SU-DHL-6 (cell line): Measurements from ENCODE around the gene TBC1D19.
"Not testable (repeated sequence)": the region's sequence is repeated elsewhere in the genome, so short reads cannot be mapped to it uniquely, and the experiment has no call there.

ENCODE experiments used
- H2AFZ ChIP-seq: fragments of 200-600 bp; sonication (generic); 2 replicates; pipeline ENCODE4 v1.6.1; 2014; ENCODE audit warnings: low read depth, mild to moderate bottlenecking, moderate library complexity, mixed read lengths, antibody characterized with exemption, low read length; ENCODE audit not compliant: severe bottlenecking
- H3F3A ChIP-seq: fragments of 200-600 bp; shearing (Covaris generic); 2 replicates; pipeline ENCODE4 v1.6.0; 2016; ENCODE audit warnings: antibody characterized with exemption, mild to moderate bottlenecking; ENCODE audit not compliant: insufficient read depth
- H3K27ac ChIP-seq: fragments of 200-600 bp; sonication (generic); 2 replicates; pipeline ENCODE4 v1.5.1; 2016; ENCODE audit warnings: low read depth, mild to moderate bottlenecking, low read length, moderate library complexity, mixed read lengths
- H3K27me3 ChIP-seq: fragments of 200-600 bp; sonication (generic), shearing (Covaris generic); 2 replicates; pipeline ENCODE4 v1.6.0; 2014; ENCODE audit warnings: mild to moderate bottlenecking, low read length
- H3K36me3 ChIP-seq: fragments of 200-600 bp; sonication (generic); 2 replicates; pipeline ENCODE4 v1.6.1; 2014; ENCODE audit warnings: mild to moderate bottlenecking, low read length, mixed read lengths
- H3K4me2 ChIP-seq: fragments of 300-600, 200-600 bp; shearing (Covaris generic), sonication (generic); 2 replicates; pipeline ENCODE4 v1.6.0; 2014; ENCODE audit warnings: low read length, low read depth, mild to moderate bottlenecking; ENCODE audit not compliant: poor library complexity, severe bottlenecking
- H3K4me3 ChIP-seq: fragments of 200-600 bp; sonication (generic); 2 replicates; pipeline ENCODE4 v1.5.1; 2014; ENCODE audit warnings: antibody characterized with exemption, low read length, mild to moderate bottlenecking, mixed read lengths; ENCODE audit not compliant: insufficient read depth, poor library complexity, severe bottlenecking
- H3K79me2 ChIP-seq: fragments of 200-600 bp; sonication (generic); 2 replicates; pipeline ENCODE4 v1.6.1; 2014; ENCODE audit warnings: mild to moderate bottlenecking, low read length, moderate library complexity; ENCODE audit not compliant: insufficient read depth
- H3K9ac ChIP-seq: fragments of 200-600 bp; sonication (generic); 2 replicates; pipeline ENCODE4 v1.7.0; 2014; ENCODE audit warnings: mild to moderate bottlenecking, low read length
- H3K9me2 ChIP-seq: fragments of 200-600 bp; sonication (generic); replicated peaks from 2 replicates; pipeline ENCODE4 v1.6.1; 2014; ENCODE audit warnings: low read length; ENCODE audit not compliant: insufficient read depth
- H3K9me3 ChIP-seq: fragments of 200-600 bp; sonication (generic); 2 replicates; pipeline ENCODE4 v1.6.1; 2014; ENCODE audit warnings: low read length, mixed read lengths; ENCODE audit not compliant: insufficient read depth
- H4K20me1 ChIP-seq: fragments of 200-600 bp; sonication (generic); 2 replicates; pipeline ENCODE4 v1.6.1; 2014; ENCODE audit warnings: low read depth, mild to moderate bottlenecking, antibody characterized with exemption, low read length, moderate library complexity, mixed read lengths
- EZH2phosphoT487 ChIP-seq: fragments of 200-600 bp; sonication (generic), shearing (Covaris generic); conservative IDR thresholded peaks from 2 replicates; pipeline ENCODE4 v1.6.1; 2018; ENCODE audit warnings: mild to moderate bottlenecking, antibody characterized with exemption, low read length, moderate library complexity, mixed read lengths
- TF ChIP-seq, protein P1 (sequence below): fragments of 200-600 bp; sonication (generic); IDR thresholded peaks from one replicate; pipeline ENCODE4 v1.5.1; 2017; ENCODE audit warnings: antibody characterized with exemption, mild to moderate bottlenecking, low read length, moderate library complexity; ENCODE audit not compliant: insufficient read depth, poor library complexity, severe bottlenecking

TBC1D19 gene

DNA sequence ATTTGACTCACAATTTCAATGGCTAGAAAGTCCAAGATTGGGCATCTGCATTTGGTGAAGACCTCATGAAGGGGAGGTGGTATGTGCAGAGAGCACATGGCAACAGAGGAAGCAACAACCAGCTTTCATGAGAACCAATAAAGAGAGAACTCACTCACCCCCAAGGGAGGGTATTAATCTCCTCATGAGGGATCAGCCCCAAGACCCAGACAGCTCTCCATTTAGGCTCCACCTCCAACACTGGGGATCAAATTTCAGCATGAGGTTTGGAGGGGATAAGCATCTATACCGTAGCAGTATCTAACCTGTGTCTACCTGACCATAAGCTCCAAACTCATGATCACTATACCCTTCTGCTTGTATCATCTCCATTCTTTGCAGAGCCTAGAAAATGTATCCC is 9.3 kb upstream of the TBC1D19 start:
- no peaks in the 10 kb centered on the region for H3K9me2 ChIP-seq
- H3K27ac ChIP-seq, result no peak overlapping the region
- no peak overlapping the region for H3K4me3 ChIP-seq
- H3K36me3 ChIP-seq, result no peaks in the 10 kb centered on the region
- H3K4me2 ChIP-seq, result no peak overlapping the region
- H3K9ac ChIP-seq, result no peak overlapping the region
- H2AFZ ChIP-seq, result no peak overlapping the region
- H3K9me3 ChIP-seq, result no peaks in the 10 kb centered on the region
- no peaks in the 10 kb centered on the region for H3K79me2 ChIP-seq
- TF ChIP-seq EZH2phosphoT487, result no peak
- TF ChIP-seq, protein P1, sequence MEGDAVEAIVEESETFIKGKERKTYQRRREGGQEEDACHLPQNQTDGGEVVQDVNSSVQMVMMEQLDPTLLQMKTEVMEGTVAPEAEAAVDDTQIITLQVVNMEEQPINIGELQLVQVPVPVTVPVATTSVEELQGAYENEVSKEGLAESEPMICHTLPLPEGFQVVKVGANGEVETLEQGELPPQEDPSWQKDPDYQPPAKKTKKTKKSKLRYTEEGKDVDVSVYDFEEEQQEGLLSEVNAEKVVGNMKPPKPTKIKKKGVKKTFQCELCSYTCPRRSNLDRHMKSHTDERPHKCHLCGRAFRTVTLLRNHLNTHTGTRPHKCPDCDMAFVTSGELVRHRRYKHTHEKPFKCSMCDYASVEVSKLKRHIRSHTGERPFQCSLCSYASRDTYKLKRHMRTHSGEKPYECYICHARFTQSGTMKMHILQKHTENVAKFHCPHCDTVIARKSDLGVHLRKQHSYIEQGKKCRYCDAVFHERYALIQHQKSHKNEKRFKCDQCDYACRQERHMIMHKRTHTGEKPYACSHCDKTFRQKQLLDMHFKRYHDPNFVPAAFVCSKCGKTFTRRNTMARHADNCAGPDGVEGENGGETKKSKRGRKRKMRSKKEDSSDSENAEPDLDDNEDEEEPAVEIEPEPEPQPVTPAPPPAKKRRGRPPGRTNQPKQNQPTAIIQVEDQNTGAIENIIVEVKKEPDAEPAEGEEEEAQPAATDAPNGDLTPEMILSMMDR, result no peak
- H3K27me3 ChIP-seq, result no peaks in the 10 kb centered on the region
- H3F3A ChIP-seq, result no peaks in the 10 kb centered on the region
- no peaks in the 10 kb centered on the region for H4K20me1 ChIP-seq

DNA sequence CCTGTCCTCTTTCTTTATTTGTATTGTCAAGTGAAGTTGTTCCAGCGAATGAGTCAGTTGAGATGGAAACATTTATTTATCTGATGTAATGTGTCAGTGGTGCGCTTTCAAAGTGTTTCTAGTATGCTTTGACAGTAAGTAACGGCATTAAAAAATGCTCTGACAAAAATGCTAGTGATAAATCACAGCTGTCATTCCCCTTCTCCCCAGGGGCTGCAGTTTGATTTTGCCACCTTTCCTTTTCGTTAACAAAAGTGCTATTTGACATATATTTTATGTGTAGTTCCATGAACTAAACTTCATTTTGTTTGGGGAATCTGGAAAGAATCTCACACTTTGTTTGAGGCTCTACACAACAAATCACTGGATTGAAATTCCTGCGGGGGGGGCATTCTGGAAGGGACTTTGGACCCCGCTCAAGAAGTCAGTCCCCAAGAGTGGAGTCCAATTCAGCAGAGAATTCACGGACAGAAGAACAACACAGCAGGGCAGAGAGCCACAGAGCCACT is 7.6 kb upstream of the TBC1D19 start:
- Histone ChIP-seq H3F3A (no peaks in the 10 kb centered on the region), H3K9me3 (no peaks in the 10 kb centered on the region), H3K4me3 (no peak overlapping the region), H3K9ac (no peak overlapping the region), H2AFZ (no peak overlapping the region), H3K79me2 (no peaks in the 10 kb centered on the region), H4K20me1 (no peaks in the 10 kb centered on the region), H3K4me2 (no peak overlapping the region), H3K9me2 (no peaks in the 10 kb centered on the region), H3K27me3 (no peaks in the 10 kb centered on the region), H3K36me3 (no peaks in the 10 kb centered on the region), H3K27ac (no peak overlapping the region)
- TF ChIP-seq EZH2phosphoT487, result no peak
- TF ChIP-seq, protein P1, result no peak

DNA sequence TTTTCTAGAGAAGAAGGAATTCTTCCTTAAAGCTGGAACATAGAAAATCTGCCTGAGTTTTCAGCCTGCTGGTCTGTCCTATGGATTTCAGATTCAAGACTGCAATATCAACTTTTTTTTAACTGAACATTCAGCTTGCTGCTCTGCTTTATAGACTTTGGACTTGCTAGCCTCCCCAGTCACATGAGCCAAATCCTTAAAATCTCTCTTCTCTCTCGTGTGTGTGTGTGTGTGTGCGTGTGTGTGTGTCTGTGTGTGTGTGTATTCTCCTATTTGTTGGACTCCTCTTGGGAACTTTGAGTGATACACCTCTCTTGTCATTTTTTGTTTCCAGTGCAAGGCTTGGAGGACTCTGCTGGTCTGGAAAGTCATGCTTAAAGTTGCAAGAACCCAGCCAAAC is 6.8 kb upstream of the TBC1D19 start:
- TF ChIP-seq EZH2phosphoT487, result no peak
- TF ChIP-seq, protein P1, result no peak
- Histone ChIP-seq H3K9me2 (no peaks in the 10 kb centered on the region), H2AFZ (no peak overlapping the region), H4K20me1 (no peaks in the 10 kb centered on the region), H3K27me3 (no peaks in the 10 kb centered on the region), H3K36me3 (no peaks in the 10 kb centered on the region), H3F3A (no peaks in the 10 kb centered on the region), H3K27ac (no peak overlapping the region), H3K4me3 (no peak overlapping the region), H3K9me3 (no peaks in the 10 kb centered on the region), H3K4me2 (no peak overlapping the region), H3K9ac (no peak overlapping the region), H3K79me2 (no peaks in the 10 kb centered on the region)

DNA sequence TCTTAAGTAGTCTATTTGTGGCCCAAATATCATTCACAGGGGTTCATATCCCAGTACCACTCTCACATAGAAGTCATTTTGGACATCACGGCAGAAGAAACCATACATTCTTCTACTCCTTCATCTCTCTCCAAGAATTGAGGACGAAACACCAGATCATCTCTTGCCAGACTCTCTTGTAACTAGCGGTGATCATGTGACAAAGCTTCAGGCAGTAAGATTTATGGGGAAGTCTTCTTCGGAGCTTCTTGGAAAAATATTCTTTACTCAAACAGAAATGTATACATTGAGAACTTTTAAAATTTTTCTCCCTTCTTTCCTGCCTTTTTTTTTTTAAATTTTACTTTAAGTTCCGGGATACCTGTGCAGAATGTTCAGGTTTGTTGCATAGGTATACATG is 4.7 kb upstream of the TBC1D19 start:
- H3K9ac ChIP-seq, result no peak overlapping the region
- H3K4me2 ChIP-seq, result no peak overlapping the region
- no peaks in the 10 kb centered on the region; the same call in 1 of the 2 replicates for H3F3A ChIP-seq
- no peaks in the 10 kb centered on the region for H3K9me3 ChIP-seq
- no peaks in the 10 kb centered on the region for H3K36me3 ChIP-seq
- H3K9me2 ChIP-seq, result no peaks in the 10 kb centered on the region
- H3K27me3 ChIP-seq, result no peaks in the 10 kb centered on the region
- no peak overlapping the region for H3K4me3 ChIP-seq
- H4K20me1 ChIP-seq, result no peaks in the 10 kb centered on the region
- TF ChIP-seq, protein P1, result no peak
- no peak for TF ChIP-seq EZH2phosphoT487
- no peak overlapping the region for H2AFZ ChIP-seq
- no peaks in the 10 kb centered on the region for H3K79me2 ChIP-seq
- H3K27ac ChIP-seq, result no peak overlapping the region

DNA sequence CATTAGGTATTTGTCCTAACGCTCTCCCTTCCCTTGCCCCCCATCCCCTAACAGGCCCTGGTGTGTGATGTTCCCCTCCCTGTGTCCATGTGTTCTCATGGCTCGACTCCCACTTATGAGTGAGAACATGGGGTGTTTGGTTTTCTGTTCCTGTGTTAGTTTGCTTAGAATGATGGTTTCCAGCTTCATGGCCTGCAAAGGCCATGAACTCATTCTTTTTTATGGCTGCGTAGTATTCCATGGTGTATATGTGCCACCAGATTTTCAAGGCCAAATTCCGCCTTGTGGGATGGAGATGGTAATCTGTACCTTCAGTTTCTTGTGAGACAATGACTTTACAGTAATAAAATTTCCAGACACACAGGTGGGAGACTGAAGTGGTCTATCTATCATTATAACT is 2.5 kb upstream of the TBC1D19 start:
- H3K9me3 ChIP-seq, H3K79me2 ChIP-seq, H4K20me1 ChIP-seq, H3K36me3 ChIP-seq, H3K27ac ChIP-seq, H3F3A ChIP-seq, H3K9ac ChIP-seq, H3K4me3 ChIP-seq, H3K4me2 ChIP-seq, H3K27me3 ChIP-seq, H3K9me2 ChIP-seq, H2AFZ ChIP-seq: not testable (repeated sequence)
